Keratinocyte (primary cell): ENCODE measurements around the gene BBX.

ENCODE experiments used
- CTCF ChIP-seq, 3 experiments: IDR thresholded peaks in 1 of 3; conservative IDR thresholded peaks in 1 of 3; optimal IDR thresholded peaks in 1 of 3; 2 replicates in 2 of 3; 3 replicates in 1 of 3; pipeline versions ENCODE3 to v1.5.1; 2011; ENCODE audit warnings: low read length in 3 of 3, mild to moderate bottlenecking in 3 of 3, moderate library complexity in 2 of 3, control low read depth in 1 of 3, inconsistent platforms in 1 of 3; ENCODE audit not compliant: insufficient read depth in 2 of 3; ENCODE audit errors: extremely low read depth in 1 of 3
- EZH2 ChIP-seq: IDR thresholded peaks from one replicate; pipeline ENCODE4 v1.6.1; 2012; ENCODE audit warnings: inconsistent platforms, mild to moderate bottlenecking, low read length, moderate library complexity

- TF ChIP-seq CTCF (optimal IDR thresholded peaks at IDR 0.05 in 1 of 3, IDR thresholded peaks at IDR 0.05 in 1 of 3, conservative IDR thresholded peaks at IDR 0.05 in 1 of 3; ENCODE audit: extremely low read depth in 1 of 3, insufficient read depth in 2 of 3, low read length in 3 of 3) = no peak
- TF ChIP-seq EZH2 = no peak
Measured at GRCh38 chr3:107857854-107858253, 335.1 kb downstream of the BBX start.
